ENCODE data around the gene ANKRD44.

- TF ChIP-seq, protein P1, sequence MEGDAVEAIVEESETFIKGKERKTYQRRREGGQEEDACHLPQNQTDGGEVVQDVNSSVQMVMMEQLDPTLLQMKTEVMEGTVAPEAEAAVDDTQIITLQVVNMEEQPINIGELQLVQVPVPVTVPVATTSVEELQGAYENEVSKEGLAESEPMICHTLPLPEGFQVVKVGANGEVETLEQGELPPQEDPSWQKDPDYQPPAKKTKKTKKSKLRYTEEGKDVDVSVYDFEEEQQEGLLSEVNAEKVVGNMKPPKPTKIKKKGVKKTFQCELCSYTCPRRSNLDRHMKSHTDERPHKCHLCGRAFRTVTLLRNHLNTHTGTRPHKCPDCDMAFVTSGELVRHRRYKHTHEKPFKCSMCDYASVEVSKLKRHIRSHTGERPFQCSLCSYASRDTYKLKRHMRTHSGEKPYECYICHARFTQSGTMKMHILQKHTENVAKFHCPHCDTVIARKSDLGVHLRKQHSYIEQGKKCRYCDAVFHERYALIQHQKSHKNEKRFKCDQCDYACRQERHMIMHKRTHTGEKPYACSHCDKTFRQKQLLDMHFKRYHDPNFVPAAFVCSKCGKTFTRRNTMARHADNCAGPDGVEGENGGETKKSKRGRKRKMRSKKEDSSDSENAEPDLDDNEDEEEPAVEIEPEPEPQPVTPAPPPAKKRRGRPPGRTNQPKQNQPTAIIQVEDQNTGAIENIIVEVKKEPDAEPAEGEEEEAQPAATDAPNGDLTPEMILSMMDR (IDR thresholded peaks at IDR 0.05; ENCODE audit: low read length): no peak
- no peak for TF ChIP-seq EZH2 (IDR thresholded peaks at IDR 0.05; ENCODE audit: borderline replicate concordance, low read length)
Measured at GRCh38 chr2:197184959-197185586, 125.5 kb downstream of the ANKRD44 start.
